ENCODE measurements around the gene AGR2. TPM values are rescaled to one million over a fixed set of nuclear protein-coding genes. Genes with fewer than 3 reads are reported as not detected.

AGR2 gene
- total RNA-seq, 1 donor from 2014 or later, result not detected

- H3K27me3 ChIP-seq (ENCODE audit: low read depth), result no peaks in the 10 kb centered on the region
- peaks cover 6% of the 10 kb centered on the region for H3K4me1 ChIP-seq
- H3K9me3 ChIP-seq (replicated peaks), result peaks cover 4% of the 10 kb centered on the region
- H3K27ac ChIP-seq (replicated peaks), result no peak overlapping the region
- no peaks in the 10 kb centered on the region for H3K36me3 ChIP-seq
- no peak for DNase-seq
- intact Hi-C loops (cut with micrococcal nuclease), result no loop called here
- TF ChIP-seq CTCF (IDR thresholded peaks at IDR 0.05; ENCODE audit: borderline replicate concordance), result no peak
- H3K4me3 ChIP-seq, result no peak overlapping the region
Observed at GRCh38 chr7:16839646-16840045, 34.8 kb upstream of the AGR2 start.

DNA sequence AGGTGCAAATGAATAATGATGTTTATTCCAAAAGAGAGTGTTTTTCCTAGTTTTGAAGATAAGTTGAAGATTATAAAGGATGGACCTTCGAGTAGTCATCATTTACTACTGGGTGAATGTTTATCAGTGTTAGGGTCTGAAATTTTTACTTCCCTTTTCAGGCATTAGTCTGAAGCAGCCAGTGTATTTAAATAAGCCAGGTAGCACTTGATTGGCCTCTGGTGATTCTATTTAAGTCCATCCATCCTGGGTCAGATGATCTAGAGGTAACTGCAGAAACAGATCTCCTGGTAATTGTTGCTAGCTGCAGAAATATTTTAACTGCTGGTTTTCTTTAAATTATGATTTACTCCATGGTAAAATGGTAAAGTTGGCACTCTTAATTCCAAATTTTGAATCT lies 34.1 kb upstream of the AGR2 start:
- Histone ChIP-seq H3K27me3 (ENCODE audit: low read depth) (no peaks in the 10 kb centered on the region), H3K4me1 (peaks cover 6% of the 10 kb centered on the region), H3K36me3 (no peaks in the 10 kb centered on the region), H3K4me3 (no peak overlapping the region), H3K27ac (replicated peaks) (no peak overlapping the region), H3K9me3 (replicated peaks) (peaks cover 4% of the 10 kb centered on the region)
- DNase-seq, result no peak
- TF ChIP-seq CTCF (IDR thresholded peaks at IDR 0.05; ENCODE audit: borderline replicate concordance), result no peak
- intact Hi-C loops (cut with micrococcal nuclease), result no loop called here

GRCh38 chr7:16838386-16838785 lies 33.6 kb upstream of the AGR2 start:
- Histone ChIP-seq H3K27ac (replicated peaks) (no peak overlapping the region), H3K36me3 (no peaks in the 10 kb centered on the region), H3K27me3 (ENCODE audit: low read depth) (no peaks in the 10 kb centered on the region), H3K4me3 (no peak overlapping the region), H3K4me1 (peaks cover 6% of the 10 kb centered on the region), H3K9me3 (replicated peaks) (peaks cover 4% of the 10 kb centered on the region)
- TF ChIP-seq CTCF (IDR thresholded peaks at IDR 0.05; ENCODE audit: borderline replicate concordance), result no peak
- DNase-seq, result no peak
- intact Hi-C loops (cut with micrococcal nuclease), result no loop called here

DNA sequence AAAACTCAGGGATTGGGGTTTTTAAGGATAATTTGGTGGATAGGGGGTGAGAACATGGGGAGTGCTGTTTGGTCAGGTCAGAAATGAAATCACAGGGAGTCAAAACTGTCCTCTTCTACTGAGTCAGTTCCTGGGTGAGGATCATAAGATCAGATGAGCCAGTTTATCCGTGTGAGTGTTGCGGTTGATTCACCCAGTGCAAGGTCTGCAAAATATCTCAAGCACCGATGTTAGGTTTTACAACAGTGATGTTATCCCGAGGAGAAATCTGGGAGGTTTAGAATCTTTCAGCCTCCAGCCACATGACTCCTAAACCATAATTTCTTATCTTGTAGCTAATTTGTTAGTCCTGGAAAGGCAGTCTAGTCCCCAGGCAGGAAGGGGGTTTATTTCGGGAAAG lies 31.7 kb upstream of the AGR2 start:
- peaks cover 6% of the 10 kb centered on the region for H3K4me1 ChIP-seq
- H3K27ac ChIP-seq (replicated peaks), result no peak overlapping the region
- no peaks in the 10 kb centered on the region for H3K36me3 ChIP-seq
- no peaks in the 10 kb centered on the region for H3K27me3 ChIP-seq (ENCODE audit: low read depth)
- intact Hi-C loops (cut with micrococcal nuclease), result no loop called here
- no peak overlapping the region for H3K4me3 ChIP-seq
- no peak for DNase-seq
- TF ChIP-seq CTCF (IDR thresholded peaks at IDR 0.05; ENCODE audit: borderline replicate concordance), result no peak
- H3K9me3 ChIP-seq (replicated peaks), result peaks cover 4% of the 10 kb centered on the region

GRCh38 chr7:16833373-16833772 lies 28.6 kb upstream of the AGR2 start:
- intact Hi-C loops (cut with micrococcal nuclease), result no loop called here
- Histone ChIP-seq H3K27me3 (ENCODE audit: low read depth) (no peaks in the 10 kb centered on the region), H3K4me1 (no peaks in the 10 kb centered on the region), H3K9me3 (replicated peaks) (peaks cover 13% of the 10 kb centered on the region), H3K36me3 (no peaks in the 10 kb centered on the region), H3K27ac (replicated peaks) (no peak overlapping the region), H3K4me3 (no peak overlapping the region)
- DNase-seq, result no peak
- no peak for TF ChIP-seq CTCF (IDR thresholded peaks at IDR 0.05; ENCODE audit: borderline replicate concordance)

GRCh38 chr7:16826060-16826459 lies 21.3 kb upstream of the AGR2 start:
- Histone ChIP-seq H3K4me3 (no peak overlapping the region), H3K27me3 (ENCODE audit: low read depth) (no peaks in the 10 kb centered on the region), H3K9me3 (replicated peaks) (peaks cover 16% of the 10 kb centered on the region), H3K4me1 (no peaks in the 10 kb centered on the region), H3K27ac (replicated peaks) (no peak overlapping the region), H3K36me3 (no peaks in the 10 kb centered on the region)
- DNase-seq, result no peak
- intact Hi-C loops (cut with micrococcal nuclease), result no loop called here
- TF ChIP-seq CTCF (IDR thresholded peaks at IDR 0.05; ENCODE audit: borderline replicate concordance), result no peak

Measured in left ventricle myocardium inferior (tissue), 1 donor.